T-helper 9 cell (primary cell): ENCODE results near the gene OSBPL6.
"Not testable (repeated sequence)": the region's sequence is repeated elsewhere in the genome, so short reads cannot be mapped to it uniquely, and the experiment has no call there.

Experiments
- DNase-seq: peaks from one replicate; pipeline ENCODE4 v3.0.0-alpha.2; 2020

The OSBPL6 gene

GRCh38 chr2:178413472-178414265, 219.4 kb downstream of the OSBPL6 start:
- peak; percentile 61 for DNase-seq

- peak; percentile 60 for DNase-seq
These were observed 220.2 kb downstream of the OSBPL6 start for GRCh38 chr2:178414266-178415247.

- no peak for DNase-seq
These were observed 221.7 kb downstream of the OSBPL6 start for GRCh38 chr2:178415979-178416378.

GRCh38 chr2:178417916-178418315, 223.6 kb downstream of the OSBPL6 start:
- DNase-seq = no peak

- DNase-seq = no peak
These were observed 224.1 kb downstream of the OSBPL6 start for GRCh38 chr2:178418426-178418825.

GRCh38 chr2:178419123-178419522, 224.8 kb downstream of the OSBPL6 start:
- no peak for DNase-seq

- DNase-seq = no peak
These were observed 226.2 kb downstream of the OSBPL6 start for GRCh38 chr2:178420463-178420999.

GRCh38 chr2:178422097-178422496, 227.8 kb downstream of the OSBPL6 start:
- DNase-seq = no peak

- not testable (repeated sequence) for DNase-seq
These were observed 229.4 kb downstream of the OSBPL6 start for GRCh38 chr2:178423746-178424145.

GRCh38 chr2:178425255-178425827, 231.0 kb downstream of the OSBPL6 start:
- DNase-seq = no peak

- DNase-seq = no peak
These were observed 232.1 kb downstream of the OSBPL6 start for GRCh38 chr2:178426388-178426787.

- DNase-seq = no peak
These were observed 233.1 kb downstream of the OSBPL6 start for GRCh38 chr2:178427458-178427857.

GRCh38 chr2:178428396-178428806, 234.1 kb downstream of the OSBPL6 start:
- no peak for DNase-seq

GRCh38 chr2:178429336-178429735, 235.0 kb downstream of the OSBPL6 start:
- DNase-seq = no peak

GRCh38 chr2:178436662-178437061, 242.3 kb downstream of the OSBPL6 start:
- no peak for DNase-seq

GRCh38 chr2:178441426-178441825, 247.1 kb downstream of the OSBPL6 start:
- no peak for DNase-seq

GRCh38 chr2:178448968-178449661, 254.8 kb downstream of the OSBPL6 start:
- DNase-seq = no peak

GRCh38 chr2:178449700-178450523, 255.6 kb downstream of the OSBPL6 start:
- no peak for DNase-seq

GRCh38 chr2:178450524-178450773, 256.1 kb downstream of the OSBPL6 start:
- peak; percentile 75 for DNase-seq

GRCh38 chr2:178450774-178451525, 256.6 kb downstream of the OSBPL6 start, which contains the start of the genes PJVK and PRKRA:
TSS of gene PJVK (plus strand) at chr2:178451378. CDS start at chr2:178453410, 2,032 bp downstream.
TSS of gene PRKRA (minus strand) at chr2:178451175. CDS start at chr2:178451030, 145 bp downstream.
- peak; percentile 93 for DNase-seq

GRCh38 chr2:178452334-178452733, 258.0 kb downstream of the OSBPL6 start:
- DNase-seq = no peak
